AG09319 (cell line): ENCODE data around the gene NUDT13.
A peak's percentile ranks its signal among the peaks of the same experiment; 100 is the strongest.

Experiments
- DNase-seq: peaks from one replicate; pipeline ENCODE4 v3.0.0-alpha.2; 2010; ENCODE audit warnings: low read depth; ENCODE audit errors: extremely low read depth
- CTCF ChIP-seq: IDR thresholded peaks from 2 replicates; pipeline ENCODE4 v1.5.1; 2011; ENCODE audit warnings: low read depth, mild to moderate bottlenecking, inconsistent platforms, low read length, moderate library complexity

The NUDT13 gene

GRCh38 chr10:73110345-73110849 is at the start of gene NUDT13:
NUDT13 (plus strand) TSS chr10:73110455; CDS start chr10:73114366, 3,911 bp downstream.
- TF ChIP-seq CTCF, result no peak
- DNase-seq, result no peak

- peak; percentile 28 for TF ChIP-seq CTCF
- no peak for DNase-seq
Observed at GRCh38 chr10:73060738-73061635, 49.3 kb upstream of the NUDT13 start.

GRCh38 chr10:73061743-73062142 is 48.5 kb upstream of the NUDT13 start:
- TF ChIP-seq CTCF, result no peak
- no peak for DNase-seq

- no peak for DNase-seq
Observed at GRCh38 chr10:73065441-73065840, 44.8 kb upstream of the NUDT13 start.

GRCh38 chr10:73073627-73074026 is 36.6 kb upstream of the NUDT13 start:
- no peak for TF ChIP-seq CTCF

More at GRCh38 chr10:73065441-73065840, 44.8 kb upstream of the NUDT13 start:
- no peak for TF ChIP-seq CTCF

GRCh38 chr10:73075829-73076228 is 34.4 kb upstream of the NUDT13 start:
- no peak for DNase-seq
- no peak for TF ChIP-seq CTCF

More at GRCh38 chr10:73073627-73074026, 36.6 kb upstream of the NUDT13 start:
- DNase-seq, result no peak
